ENCODE results near the gene RAPGEF1. TPM values are rescaled to one million over a fixed set of nuclear protein-coding genes. Genes with fewer than 3 reads are reported as not detected.

RAPGEF1 gene
- total and polyA plus RNA-seq, 2 of the 13 experiments (the other 11 are each of a cell fraction or from before 2014, with no cell fraction given), result 21.2 to 38.9 TPM

DNA sequence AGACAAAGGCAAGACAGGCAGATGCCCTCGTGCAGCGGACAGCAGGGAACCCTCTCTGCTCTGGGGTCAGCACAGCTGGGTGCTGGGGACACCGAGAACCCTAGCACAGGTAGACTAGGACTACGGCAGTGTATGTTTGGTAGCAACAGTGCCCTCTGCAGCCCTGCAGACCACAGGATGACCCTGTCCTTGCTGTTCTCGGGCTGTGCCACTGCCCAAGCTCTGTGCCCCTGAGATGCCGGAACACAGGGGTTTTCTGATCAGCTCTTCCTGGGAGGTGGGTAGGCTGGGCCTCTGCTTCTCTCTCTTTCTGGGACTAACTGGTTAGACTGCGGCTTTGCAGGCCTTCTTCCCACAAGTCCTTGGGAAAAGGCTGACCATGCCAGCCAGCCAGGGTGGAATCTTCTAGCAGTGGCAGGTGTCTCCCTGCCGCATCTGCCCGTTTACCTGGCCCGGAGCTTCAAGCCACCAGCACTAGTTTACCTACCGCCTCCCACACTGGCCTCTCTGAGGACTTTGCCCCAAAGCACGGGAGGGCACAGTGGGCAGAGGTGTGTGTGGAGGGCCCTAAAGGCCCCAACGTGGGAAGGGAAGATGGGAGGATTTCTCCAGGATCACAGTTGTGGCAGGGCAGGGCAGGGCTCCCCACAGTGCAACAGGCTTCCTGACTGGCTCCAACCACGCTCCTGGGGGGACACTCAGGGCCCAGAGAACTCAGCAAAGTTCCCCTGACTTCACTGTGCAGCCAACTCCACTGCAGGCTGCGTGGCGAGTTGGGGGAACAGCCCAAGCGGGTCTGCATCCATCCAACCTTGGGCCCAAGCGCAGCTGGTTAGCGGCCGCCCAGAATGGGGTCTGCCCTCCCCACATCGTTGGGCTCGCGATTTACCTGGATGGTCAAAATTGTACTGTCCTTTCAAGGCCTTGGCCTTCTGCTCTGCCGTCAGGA lies 210.0 kb downstream of the RAPGEF1 start (continued):
- TF ChIP-seq E2F5 (CRISPR knock-in tag; conservative IDR thresholded peaks at IDR 0.05) (no peak; the same call in 1 of the 2 replicates), POGZ (CRISPR knock-in tag; IDR thresholded peaks at IDR 0.05) (no peak), SRSF4 (IDR thresholded peaks at IDR 0.05; ENCODE audit: low read depth, low read length, poor library complexity, severe bottlenecking) (no peak), ZNF549 (CRISPR knock-in tag; IDR thresholded peaks at IDR 0.05) (no peak), STAG1 (CRISPR knock-in tag; IDR thresholded peaks at IDR 0.05) (0 out of 2 replicates have a peak, but pooled peaks have one; percentile 5), MBNL3 (CRISPR knock-in tag; conservative IDR thresholded peaks at IDR 0.05) (no peak), KLF13 (CRISPR knock-in tag; IDR thresholded peaks at IDR 0.05) (no peak), MTA1 (CRISPR knock-in tag; IDR thresholded peaks at IDR 0.05; ENCODE audit: borderline replicate concordance) (peak; percentile 81; the same call in 1 of the 2 replicates), ZNF232 (CRISPR knock-in tag; IDR thresholded peaks at IDR 0.05; ENCODE audit: borderline replicate concordance) (no peak), ZNF782 (CRISPR knock-in tag; IDR thresholded peaks at IDR 0.05; ENCODE audit: borderline replicate concordance) (0 out of 2 replicates have a peak, but pooled peaks have one; percentile 17), ZNF260 (CRISPR knock-in tag; IDR thresholded peaks at IDR 0.05; ENCODE audit: borderline replicate concordance, low read depth) (no peak), ISX (CRISPR knock-in tag; conservative IDR thresholded peaks at IDR 0.05) (no peak), KLF15 (CRISPR knock-in tag; IDR thresholded peaks at IDR 0.05; ENCODE audit: borderline replicate concordance) (no peak), ZNF326 (CRISPR knock-in tag; IDR thresholded peaks at IDR 0.05; ENCODE audit: borderline replicate concordance) (no peak), CTCF (CRISPR knock-in tag; IDR thresholded peaks at IDR 0.05) (peak; percentile 30; the same call in 1 of the 2 replicates), IKZF5 (CRISPR knock-in tag; IDR thresholded peaks at IDR 0.05) (no peak), PITX1 (CRISPR knock-in tag; IDR thresholded peaks at IDR 0.05) (no peak), GTF2F1 (IDR thresholded peaks at IDR 0.05; ENCODE audit: low read length) (no peak)
- TF ChIP-seq, protein P1, sequence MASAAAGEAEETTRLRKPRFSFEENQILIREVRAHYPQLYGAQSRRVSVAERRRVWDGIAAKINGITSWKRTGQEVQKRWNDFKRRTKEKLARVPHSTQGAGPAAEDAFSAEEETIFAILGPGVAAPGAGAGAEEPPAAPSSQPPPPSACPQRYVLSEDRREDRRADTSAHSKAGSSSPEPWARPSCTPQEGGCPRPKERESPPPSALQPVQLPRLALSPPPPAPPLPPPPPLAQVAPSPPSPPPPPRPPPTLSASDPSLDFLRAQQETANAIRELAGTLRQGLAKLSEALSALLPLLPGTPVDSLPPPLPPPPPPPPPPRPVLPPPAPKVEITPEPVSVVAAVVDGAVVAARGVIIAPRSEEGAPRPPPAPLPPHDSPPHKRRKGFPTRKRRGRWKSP (CRISPR knock-in tag; IDR thresholded peaks at IDR 0.05), result no peak
